GM13977 (cell line): ENCODE results near the gene IRAK1.

Experiments
- DNase-seq: peaks from one replicate; pipeline ENCODE4 v3.0.0; 2012; ENCODE audit warnings: low spot score
- in situ Hi-C: fragments of 300-500 bp; cut with MboI; formaldehyde crosslinking; loops from one replicate; pipeline ENCODE4 v1.12.0; 2022; ENCODE audit warnings: low sequenced_read_pairs, low pct_unique_long_range_greater_than_20kb, mixed read lengths, inconsistent platforms; ENCODE audit not compliant: unreplicated experiment
- TF ChIP-seq, protein P1 (sequence below): IDR thresholded peaks from 2 replicates; pipeline ENCODE4 v1.5.1; 2012; ENCODE audit warnings: mild to moderate bottlenecking, control low read depth; ENCODE audit not compliant: insufficient read depth; ENCODE audit errors: extremely low read depth, missing control alignments

IRAK1 gene

GRCh38 chrX:154040863-154041262 lies 21.2 kb upstream of the IRAK1 start:
- TF ChIP-seq, protein P1, sequence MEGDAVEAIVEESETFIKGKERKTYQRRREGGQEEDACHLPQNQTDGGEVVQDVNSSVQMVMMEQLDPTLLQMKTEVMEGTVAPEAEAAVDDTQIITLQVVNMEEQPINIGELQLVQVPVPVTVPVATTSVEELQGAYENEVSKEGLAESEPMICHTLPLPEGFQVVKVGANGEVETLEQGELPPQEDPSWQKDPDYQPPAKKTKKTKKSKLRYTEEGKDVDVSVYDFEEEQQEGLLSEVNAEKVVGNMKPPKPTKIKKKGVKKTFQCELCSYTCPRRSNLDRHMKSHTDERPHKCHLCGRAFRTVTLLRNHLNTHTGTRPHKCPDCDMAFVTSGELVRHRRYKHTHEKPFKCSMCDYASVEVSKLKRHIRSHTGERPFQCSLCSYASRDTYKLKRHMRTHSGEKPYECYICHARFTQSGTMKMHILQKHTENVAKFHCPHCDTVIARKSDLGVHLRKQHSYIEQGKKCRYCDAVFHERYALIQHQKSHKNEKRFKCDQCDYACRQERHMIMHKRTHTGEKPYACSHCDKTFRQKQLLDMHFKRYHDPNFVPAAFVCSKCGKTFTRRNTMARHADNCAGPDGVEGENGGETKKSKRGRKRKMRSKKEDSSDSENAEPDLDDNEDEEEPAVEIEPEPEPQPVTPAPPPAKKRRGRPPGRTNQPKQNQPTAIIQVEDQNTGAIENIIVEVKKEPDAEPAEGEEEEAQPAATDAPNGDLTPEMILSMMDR: no peak
- in situ Hi-C loops: no loop called here

DNA sequence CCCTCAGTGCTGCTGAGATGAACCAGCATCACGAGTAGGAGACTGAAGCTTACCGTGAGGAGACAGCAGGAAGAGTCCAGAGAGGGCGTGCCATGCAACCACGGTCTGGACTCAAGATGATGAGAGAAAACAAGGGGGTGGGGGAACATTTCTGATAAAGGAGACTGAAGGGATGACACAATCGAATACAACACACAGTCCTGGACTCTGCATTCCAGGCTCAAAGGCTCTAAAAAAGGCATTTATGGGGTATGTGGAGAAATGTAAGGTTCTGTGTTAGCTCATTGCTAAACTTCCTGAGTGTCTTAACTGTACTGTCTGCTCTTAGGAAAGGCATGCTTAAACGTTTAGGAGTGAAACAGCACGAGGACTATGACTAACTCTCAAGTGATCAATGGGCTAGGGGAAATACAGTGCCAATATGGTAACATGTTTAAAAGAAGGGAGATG lies 20.6 kb upstream of the IRAK1 start:
- in situ Hi-C loops: no loop called here
- TF ChIP-seq, protein P1: no peak
- no peak for DNase-seq

More at GRCh38 chrX:154040863-154041262, 21.2 kb upstream of the IRAK1 start:
- DNase-seq: no peak

- TF ChIP-seq, protein P1: no peak
- in situ Hi-C loops: no loop called here
- no peak for DNase-seq
Measured at GRCh38 chrX:154039577-154039976, 19.9 kb upstream of the IRAK1 start.

GRCh38 chrX:154038656-154039055 lies 19.0 kb upstream of the IRAK1 start:
- in situ Hi-C loops: no loop called here
- TF ChIP-seq, protein P1: no peak
- no peak for DNase-seq

DNA sequence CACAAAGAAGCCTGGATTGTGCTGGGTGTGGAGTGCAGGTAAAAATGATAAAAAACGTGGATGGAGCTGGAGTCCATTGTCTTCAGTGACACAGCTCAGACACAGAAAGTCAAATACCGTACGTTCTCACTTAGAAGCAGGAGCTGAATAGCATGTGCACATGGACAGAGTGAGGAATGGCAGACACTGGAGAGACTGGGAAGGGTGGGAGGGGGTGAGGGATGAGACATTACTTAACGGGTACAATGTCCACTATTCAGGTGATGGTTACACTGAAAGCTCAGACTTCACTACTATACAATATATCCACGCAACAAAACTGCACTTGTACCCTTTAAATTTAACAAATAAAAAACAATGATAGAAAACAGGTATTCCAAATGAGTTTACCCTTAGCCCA lies 18.1 kb upstream of the IRAK1 start:
- in situ Hi-C loops: no loop called here
- TF ChIP-seq, protein P1: no peak
- no peak for DNase-seq

GRCh38 chrX:154036513-154036912 lies 16.8 kb upstream of the IRAK1 start:
- no peak for DNase-seq
- TF ChIP-seq, protein P1: no peak
- in situ Hi-C loops: no loop called here

DNA sequence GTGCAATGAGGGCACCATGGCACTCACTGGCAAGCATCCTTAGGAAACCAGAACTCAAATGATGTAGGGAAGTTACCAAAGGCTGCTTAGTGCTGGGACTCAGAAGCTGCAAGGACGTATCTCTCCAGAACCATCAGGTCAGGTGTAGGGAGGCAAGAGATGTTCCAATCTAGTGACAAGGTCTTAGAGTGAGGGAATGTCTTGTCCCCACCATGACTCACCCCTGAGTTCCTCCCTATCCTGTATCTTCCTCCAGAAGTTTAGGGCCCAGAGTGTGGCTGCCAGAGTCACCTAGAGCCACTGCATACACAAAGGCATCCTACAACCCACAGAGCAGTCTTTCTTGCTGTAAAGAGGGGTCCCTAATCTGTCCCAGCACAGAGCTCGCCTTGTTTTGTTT lies 14.1 kb upstream of the IRAK1 start:
- TF ChIP-seq, protein P1: no peak
- no peak for DNase-seq
- in situ Hi-C loops: no loop called here
